ENCODE results near the gene FBXO24.

Gene FBXO24

DNA sequence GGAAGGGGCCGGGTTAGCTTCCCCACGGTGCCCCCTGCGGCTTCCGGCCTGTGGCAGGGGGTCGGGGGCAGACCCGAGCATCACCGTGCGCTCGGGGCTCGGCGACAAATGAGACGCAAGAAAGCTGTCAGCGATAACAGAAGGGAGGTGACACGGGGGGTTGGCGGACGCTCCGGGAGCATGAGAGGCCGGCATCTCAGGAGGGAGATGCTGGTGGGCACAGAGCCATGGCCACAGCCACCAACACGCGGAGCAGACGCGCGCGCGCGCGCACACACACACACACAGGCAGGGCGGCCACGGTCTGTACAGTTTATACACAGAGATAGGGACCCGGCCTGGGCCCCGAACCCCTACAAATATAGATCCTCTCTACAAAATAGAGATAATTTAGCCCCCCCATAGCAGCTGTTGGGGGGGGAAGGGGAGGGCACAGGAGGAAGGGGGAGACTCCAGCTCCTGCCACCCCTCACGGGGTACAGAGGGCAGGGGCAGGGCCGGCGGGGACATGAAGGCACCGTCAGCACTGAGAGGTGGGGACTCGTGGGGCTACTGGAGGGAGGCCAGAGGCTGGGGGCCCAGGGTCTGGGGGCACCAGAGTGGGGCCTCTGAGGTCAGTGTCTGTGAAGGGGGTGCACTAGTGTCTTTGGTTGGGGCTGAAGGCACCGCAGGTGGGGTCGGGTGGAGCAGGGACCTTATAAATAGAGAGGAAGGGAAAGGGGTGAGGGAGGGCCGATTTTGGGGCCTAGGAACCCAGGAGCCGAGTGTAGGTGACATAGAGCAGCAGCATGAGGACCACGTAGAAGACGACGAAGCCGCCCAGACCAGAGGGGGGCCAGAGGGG is 11.5 kb upstream of the FBXO24 start:
- no peak for FAIRE-seq
- no peak for DNase-seq (ENCODE audit: low spot score)

DNA sequence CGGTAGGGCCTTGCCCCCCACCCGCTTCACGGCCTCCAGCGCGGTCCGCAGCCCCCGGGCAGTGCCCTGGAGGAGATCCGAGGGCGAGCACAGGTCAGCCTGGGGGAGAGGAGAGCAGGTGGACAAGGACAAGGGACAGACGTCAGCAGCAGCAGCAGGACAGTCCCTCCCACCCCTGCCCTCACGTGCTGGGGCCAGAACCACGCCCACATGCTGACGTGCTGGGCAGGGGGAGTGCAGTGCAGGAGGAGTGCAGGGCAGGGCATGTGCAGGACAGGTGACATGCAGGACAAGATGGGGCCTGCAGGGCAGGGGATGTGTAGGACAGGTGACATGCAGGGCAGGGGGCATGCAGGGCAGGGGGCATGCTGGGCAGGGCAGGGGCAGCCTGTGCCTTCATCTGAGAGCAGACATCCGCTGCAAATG is 10.9 kb upstream of the FBXO24 start:
- DNase-seq (ENCODE audit: low spot score) (no peak), FAIRE-seq (peak; percentile 94)

DNA sequence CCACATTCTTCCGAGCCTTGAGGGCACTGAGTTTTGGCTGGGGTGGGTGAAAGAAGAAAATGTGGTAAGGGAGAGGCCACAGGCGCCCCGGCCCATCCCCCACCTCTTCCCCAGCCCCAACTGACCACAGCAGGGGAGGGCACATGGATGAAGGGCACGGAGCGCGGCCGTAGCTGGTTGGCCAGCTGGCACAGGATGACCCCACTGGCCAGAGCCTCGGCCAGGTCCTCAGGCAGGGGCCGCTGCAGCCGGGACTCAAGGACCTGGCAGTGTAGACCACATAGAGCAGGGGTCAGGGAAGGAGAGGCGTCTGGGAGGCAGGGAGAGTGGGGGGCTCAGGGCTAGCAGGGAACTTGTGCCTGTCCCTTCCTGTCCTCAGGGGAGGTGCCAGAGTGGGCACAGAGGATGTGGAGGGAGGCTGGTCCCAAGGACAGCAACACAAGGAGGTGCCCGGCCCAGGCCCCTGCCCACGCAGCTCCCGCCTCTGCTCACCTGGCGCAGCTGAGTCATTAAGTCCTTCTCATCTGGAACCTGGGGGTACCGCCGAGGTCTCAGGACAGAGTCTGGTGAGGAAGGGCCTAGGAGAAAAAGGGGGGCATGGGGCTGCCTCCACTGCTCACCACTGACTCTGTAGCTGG is 10.3 kb upstream of the FBXO24 start:
- FAIRE-seq (no peak), DNase-seq (ENCODE audit: low spot score) (no peak)

DNA sequence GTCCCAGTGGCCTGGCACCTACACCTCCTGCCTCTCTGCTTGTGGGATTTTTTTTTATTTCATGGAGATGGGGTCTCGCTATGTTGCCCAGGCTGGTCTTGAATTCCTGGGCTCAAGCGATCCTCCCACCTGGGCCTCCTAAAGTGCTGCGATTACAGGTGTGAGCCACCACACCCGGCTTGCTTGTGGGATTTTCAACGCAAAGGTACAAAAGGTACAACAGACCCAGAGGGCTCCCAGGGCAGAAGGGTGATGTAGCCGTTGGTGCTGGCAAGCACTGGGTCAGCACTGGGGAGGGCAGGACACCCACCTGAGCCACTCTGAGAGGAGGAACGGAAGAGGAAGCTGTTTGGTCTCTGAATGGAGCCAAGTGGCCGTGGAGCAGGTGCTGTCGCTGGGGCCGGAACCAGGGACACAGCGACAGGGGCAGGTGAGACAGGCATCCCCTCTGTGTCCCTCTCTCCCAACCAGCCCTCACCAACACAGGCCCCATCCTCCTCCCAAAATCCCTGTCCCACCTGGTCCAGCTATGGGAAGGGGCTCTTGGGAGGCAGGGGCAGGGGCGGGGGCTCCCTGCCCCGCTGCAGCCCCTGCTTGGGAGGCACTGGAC is 9.6 kb upstream of the FBXO24 start:
- no peak for FAIRE-seq
- DNase-seq (ENCODE audit: low spot score): no peak

DNA sequence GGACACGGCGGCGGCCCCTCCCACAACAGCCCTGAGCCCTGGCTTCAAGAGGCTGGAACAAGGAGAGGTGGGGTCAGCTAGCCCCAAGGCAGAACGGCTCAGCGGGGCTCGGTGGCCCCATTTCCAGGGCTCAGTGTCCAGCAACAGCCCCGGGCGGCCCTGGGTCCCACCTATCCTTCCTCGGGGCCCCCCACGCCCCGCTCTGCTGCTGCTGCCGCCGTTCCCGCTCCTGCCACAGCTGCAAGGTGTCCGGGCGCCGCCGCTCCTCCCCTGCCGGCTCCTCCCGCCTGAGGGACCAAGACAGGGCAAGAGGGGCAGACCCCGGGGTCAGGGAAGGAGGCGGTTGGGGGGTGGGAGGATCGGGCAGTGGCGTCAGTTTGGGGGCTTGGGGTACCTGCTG is 9.0 kb upstream of the FBXO24 start:
- DNase-seq (ENCODE audit: low spot score): no peak
- no peak for FAIRE-seq

DNA sequence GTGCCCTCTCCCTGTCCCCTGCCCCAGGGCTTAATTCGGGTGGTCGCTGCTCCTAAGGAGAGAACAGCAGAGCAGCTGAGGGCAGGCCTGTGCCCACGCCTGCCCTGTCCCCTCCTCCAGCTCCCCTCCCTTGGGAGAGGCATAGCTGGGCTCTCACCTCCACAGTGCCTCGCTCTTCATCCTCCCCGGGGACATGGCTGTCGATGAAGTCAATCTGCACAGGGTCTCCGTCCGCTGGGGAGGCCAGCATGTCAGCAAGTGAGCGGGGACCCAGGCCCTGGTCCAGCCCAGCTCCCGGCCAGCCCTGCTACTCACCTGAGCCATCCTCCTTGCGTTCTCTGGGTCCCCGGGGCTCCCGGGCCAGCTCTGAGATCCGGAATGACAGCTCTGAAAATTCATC is 8.6 kb upstream of the FBXO24 start:
- DNase-seq (ENCODE audit: low spot score) (no peak), FAIRE-seq (no peak)

DNA sequence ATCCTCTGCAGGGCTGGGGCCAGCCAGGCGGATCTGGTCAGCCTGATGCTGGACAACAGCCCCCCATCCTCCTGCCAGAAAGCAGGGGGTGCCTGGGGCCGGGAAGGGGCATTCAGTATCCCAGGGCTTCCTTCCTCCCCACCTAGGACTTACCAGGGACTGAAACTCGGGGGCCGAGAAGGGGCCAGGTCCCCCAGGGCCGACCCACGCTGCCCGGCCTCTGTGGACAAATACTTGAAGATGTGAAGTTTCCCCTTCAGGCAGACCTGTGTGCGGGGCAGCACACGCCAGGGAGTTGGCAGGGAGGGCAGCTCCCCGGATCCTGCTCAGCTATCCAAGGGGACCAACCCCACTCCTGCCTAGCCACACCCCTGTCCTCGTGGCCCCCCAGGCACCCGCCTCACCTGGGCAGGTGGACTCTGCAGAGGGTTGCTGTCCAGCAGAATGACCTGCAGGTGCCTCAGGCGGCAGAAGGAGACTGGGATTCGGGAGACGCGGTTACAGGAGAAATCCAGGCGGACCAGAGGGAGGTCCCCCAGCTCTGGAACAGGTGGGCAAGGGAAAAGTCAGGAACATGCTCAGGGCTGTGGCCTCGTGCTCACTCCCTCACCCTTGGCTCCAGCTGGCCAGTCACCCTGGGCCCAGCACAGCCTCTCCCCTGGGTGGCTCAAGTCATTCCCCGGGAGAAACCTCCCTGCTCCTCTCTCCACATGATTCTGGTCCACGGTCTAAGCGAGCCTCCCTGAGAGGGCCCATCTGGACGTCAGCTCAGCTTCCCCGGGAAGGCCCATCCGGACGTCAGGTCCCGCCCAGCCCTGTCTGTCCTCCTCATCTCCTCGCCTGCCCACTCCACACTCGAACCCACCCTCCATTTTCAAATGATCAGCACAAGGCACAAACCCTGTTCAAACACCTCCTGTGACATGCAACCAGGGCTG is 7.6 kb upstream of the FBXO24 start:
- no peak for FAIRE-seq
- no peak for DNase-seq (ENCODE audit: low spot score)

DNA sequence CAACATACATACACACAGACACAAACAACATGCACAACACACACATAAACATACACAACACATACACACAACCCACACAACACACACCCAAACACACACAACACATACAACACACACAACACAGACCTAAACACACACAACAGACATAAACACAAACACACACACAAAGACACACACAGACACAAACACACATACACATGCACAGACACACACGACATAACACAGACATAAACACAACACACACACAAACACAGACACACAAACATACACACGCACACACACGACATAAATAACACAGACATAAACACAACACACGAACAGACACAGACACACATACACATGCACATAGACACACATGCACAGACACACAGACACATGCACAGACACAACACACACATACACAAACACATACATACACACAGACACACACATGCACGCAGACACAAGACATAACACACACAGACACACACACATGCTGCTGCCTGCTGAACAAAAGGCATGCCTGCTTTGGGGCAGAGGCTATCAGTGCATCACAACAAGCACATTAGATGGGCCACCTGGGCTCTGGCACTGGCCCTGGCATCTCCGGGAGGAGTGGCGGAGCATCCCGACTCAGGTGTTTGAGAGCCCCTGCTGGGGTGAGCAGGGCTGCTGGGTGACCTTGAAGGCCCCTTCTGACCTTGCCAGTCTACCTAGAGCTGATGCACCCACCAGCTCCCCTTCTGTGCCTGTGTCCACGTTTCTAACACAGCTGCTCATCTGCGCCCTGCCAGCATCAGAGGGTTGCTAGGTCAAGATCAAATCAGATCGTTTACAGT is 5.5 kb upstream of the FBXO24 start:
- peak; percentile 100 for FAIRE-seq
- no peak for DNase-seq (ENCODE audit: low spot score)

DNA sequence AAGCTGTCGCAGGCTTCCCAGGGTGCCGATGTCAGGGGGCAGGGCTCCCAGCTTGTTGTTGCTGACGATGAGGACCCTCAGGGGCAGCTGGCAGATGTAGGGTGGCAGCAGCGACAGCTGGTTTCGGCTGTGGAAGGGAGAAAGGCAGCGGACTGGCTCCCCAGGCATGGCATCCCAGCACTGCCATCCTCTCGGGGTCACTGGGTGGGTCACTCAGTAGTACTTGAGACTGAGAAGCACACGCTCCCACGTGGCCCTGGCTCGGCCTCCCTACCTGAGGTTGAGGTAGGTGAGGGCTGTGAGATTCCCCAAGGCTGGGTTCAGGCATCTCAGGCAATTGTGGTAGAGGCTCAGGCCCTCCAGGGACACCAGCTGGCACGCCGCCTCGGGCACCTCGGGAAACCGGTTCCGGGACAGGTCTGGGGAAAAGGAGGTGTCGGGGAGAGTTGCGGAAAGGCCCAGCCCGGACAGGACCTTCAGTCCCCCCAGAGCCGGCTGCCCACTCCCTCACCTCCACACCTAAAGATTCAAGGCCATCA is 4.0 kb upstream of the FBXO24 start:
- DNase-seq (ENCODE audit: low spot score): no peak
- FAIRE-seq: no peak

DNA sequence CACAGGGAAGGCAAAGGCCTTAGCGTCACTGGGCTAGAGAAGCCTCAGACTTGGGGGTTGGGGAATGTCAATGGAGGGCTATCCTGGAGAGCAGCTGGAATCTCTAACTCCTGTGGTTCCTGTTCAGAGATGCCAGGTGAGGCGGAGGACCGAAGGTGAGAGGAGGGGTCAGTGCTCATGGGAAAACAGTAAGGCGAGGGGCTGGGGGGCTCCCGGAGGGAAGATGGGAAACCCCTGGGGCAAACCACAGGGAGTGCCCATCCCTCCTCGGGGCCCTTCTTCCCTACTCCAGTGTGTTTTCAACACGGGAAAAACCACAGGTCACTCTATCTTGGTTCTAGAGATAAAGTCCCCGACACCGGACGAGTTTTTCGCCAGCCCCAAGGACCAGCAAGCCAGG is 3.5 kb upstream of the FBXO24 start:
- FAIRE-seq (no peak), DNase-seq (ENCODE audit: low spot score) (no peak)

DNA sequence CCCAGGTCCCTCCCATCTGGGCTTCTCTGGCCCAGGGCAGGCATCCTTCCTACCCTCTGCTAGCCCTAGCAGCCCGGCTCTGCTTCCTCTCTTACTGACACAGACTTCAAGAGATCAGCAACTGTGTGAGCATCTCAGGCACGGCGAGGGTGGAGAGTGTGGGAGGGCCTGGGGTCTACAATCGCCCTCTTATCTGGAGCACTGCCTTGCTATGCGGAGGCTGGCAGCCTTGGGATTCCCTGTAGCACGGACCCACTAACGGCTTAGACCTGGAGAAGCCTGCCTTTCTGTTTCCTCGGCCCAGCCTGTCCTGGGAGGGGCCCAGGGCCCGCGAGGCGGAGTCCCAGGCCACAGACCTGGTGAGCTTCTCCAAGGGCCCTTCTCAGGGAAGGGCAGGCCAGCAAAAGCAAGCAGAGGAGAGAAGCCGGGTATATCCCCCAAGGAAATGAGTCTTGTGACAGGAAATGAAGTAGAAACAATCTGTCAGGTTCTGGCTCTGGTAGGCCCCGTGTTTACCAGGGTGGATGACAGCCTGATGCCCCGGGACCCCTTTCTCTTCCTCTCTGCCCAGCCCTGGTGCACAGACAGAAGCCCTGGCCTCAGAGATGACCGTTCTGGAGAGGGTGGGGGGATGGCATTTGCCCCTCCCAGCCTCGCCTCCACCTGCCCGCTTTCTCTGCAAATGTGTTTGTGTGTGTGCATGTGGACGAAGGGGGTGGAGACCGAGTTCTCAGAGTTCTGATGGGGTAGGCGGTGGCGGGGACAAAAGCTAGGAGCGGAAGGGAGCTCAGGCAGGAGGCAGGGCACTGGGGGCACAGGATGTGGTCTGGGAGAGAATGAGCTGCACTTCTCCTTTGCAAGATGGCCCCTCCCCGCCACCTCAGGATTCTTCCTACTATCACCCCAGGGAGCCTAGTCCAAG is 2.7 kb upstream of the FBXO24 start:
- peak; percentile 58 for DNase-seq (ENCODE audit: low spot score)
- no peak for FAIRE-seq

DNA sequence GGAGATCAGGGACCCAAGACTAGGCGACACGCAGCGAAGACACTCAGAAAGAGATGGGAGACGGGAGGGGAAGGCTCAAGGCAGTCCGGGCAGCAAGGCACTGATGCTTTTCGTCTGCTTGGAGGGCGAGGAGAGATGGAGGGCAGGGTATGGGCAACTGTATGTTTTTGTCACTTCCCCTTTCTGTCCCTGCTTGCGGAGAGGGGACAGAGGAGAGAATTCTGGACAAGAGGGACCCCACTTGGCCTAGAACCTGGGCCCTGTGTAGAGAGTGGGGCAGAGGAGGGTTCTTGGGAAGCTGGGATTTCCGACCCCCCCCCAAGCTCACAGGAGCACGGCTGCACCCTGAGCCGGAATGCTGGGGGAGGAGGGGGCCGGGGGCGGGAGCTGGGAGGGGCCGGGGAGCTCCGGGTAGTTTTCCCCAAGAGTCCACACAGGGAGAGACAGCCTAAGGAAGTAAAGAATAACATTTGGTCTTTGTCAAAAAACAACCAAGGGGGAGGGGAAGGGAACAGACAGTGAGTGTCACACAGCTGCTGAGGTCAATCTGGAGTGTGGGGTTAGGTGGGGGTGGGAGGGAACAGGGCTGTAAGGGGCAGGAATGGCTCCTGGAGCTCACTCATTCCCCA is 2.0 kb upstream of the FBXO24 start:
- DNase-seq (ENCODE audit: low spot score) (peak; percentile 57), FAIRE-seq (peak; percentile 48)

DNA sequence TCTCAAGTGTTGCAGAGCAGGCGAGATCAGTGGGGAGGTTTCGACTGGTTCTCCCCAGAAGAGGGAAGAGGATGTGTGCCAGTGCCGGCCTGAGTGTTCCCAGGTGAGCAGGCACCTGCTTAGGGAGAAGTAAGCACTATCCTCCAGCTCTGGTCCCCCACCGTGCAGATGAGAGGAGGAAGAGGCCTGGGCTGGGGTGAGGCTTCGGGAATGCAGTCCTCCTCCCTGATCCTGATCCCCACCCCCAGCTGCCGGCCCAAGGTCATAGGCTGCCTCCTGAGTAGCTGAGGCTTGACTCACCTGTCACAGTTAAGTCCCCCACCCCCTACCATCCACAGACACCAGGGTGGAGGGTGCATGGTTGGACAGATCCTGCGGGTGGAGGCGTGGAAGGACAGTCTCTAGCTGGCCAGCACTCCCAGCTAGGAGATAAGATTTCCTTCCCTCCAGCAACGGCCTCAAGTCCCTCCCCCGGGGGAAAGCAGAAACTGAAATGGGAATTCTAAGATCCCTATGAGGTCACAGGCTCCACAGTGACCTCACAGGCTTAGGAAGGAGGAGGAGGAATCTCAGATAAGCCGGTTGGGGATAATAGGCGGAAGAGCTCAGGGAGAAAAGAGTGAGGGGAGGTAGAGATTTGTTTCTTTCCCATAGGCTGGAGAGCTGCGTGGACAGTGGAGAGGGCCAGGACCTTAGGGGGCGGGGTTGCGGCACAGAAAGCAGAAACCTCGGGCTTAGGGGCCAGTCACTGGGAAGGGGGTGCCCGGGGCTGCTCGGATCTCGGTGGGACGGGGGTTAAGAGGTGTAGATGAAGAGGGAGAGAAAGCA is 1.2 kb upstream of the FBXO24 start:
- DNase-seq (ENCODE audit: low spot score): peak; percentile 68
- peak; percentile 92 for FAIRE-seq

DNA sequence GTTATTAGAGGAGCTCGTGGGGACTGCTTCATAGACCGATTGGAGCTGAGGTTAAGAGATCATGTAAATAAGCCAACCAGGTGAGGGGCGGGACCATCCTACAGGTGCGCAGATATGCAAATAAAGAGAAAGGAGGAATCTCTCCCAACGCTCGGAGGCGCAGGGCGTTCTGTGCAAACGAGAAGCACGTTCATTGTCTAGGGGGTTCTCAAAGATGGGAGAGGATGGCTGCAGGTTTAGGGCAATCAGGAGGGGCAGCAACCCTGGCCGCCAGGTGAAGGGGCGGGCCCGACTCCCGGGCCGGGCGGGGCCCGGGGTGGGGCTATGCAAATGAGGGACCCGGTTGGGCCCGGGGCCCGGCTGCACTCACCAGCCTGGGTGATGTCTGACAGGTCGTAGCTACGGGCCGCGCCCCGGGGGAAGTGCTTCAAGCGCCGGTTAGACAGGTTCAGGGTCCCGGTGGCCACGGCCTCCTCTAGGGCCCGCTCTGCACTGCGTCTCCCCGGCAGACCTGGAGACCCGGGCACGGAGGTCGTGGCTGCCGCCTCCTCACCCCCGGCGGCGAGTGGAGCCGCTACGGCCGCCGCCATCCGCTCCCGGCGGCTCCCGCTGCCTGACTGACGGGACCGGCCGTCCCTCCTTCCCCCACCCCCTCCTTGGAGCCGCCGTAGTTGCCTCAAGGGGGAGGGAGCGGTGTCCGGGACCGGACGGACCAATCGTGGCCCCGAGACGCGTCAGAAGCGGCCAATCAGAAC is 440 bp upstream of the FBXO24 start, which contains the start of gene LRCH4:
Gene LRCH4 (minus strand): TSS at position 619 of the 755 bp plus-strand sequence. CDS start 29 bp downstream, at position 590.
- FAIRE-seq: no peak
- peak; percentile 88 for DNase-seq (ENCODE audit: low spot score)

DNA sequence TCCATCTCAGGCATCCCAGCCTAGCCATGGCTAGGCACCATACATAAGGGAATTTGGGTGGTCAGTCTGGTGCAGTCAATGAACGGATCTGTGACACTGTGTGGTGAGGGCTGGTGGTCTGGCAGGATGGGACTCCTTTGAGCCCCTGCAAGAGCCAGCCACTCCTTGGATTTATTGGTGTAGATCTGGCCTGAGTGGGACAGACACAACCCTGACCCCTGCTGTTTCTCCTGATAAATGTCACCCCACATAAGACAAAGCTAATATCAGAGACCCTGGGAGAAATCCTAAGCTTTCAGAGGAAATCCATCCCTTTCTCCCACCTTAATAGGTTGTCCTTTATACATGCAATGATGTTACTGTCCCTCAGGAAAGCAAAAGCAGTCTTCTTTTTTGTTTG is 2.3 kb downstream of the FBXO24 start:
- DNase-seq (ENCODE audit: low spot score) (peak; percentile 45), FAIRE-seq (no peak)

DNA sequence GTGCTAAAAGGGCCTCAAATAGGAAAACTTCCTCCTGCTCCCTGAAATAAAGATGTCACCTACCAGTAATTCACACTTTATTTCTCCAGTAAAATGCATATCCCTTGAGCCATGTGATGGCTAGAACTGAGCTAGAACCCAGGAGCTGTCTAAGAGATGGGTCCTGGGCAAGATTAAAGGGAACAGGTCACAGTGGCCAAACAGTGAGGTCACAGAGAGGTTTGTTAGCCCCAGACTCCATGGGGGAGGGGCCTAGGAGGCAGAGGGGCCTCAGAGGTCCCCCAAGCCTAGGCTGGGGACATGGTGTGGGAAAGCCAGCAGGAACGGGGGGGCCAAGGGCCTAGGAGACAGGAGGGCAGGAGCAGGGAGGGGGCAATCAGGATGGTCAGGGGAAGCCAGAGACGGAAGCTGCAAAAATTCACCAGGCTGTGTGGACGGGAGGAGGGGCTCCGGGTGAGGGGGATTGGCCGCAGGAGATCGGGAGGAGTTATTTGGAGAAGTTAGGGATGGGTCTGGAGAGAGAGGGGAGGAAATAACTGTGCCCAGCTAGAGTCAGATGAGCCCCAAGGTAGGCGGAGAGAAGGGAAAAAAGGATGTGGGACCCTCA is 3.3 kb downstream of the FBXO24 start:
- DNase-seq (ENCODE audit: low spot score) (no peak), FAIRE-seq (no peak)
